Tibial nerve (tissue), 4 donors: ENCODE measurements around the gene BIK.

ENCODE experiments used
- CTCF ChIP-seq, 5 experiments: fragments of 200-600 bp in 3 of 5; fragments of 450-650 bp in 2 of 5; sonication (generic) in 3 of 5; IDR thresholded peaks; one replicate each; pipeline ENCODE4 v1.5.1; 2016 to 2019; ENCODE audit warnings: antibody characterized with exemption in 5 of 5, mild to moderate bottlenecking in 3 of 5, moderate library complexity in 2 of 5
- EP300 ChIP-seq, 2 donors: sonication (generic); formaldehyde crosslinking; IDR thresholded peaks; one replicate each; pipeline ENCODE4 v1.6.1; 2017; ENCODE audit warnings: antibody characterized with exemption in 2 of 2, mild to moderate bottlenecking in 1 of 2
- POLR2A ChIP-seq, 2 donors: fragments of 450-650 bp; IDR thresholded peaks; one replicate each; pipeline ENCODE4 v1.6.1; 2017; ENCODE audit warnings: antibody characterized with exemption in 2 of 2, mild to moderate bottlenecking in 2 of 2, moderate library complexity in 2 of 2

GRCh38 chr22:43081968-43082367 is 28.6 kb upstream of the BIK start:
- TF ChIP-seq CTCF (IDR thresholded peaks at IDR 0.05) (no peak), EP300 (IDR thresholded peaks at IDR 0.05) (no peak), POLR2A (IDR thresholded peaks at IDR 0.05) (no peak)
